Measurements from ENCODE around the gene CPNE9. TPM values are rescaled to one million over a fixed set of nuclear protein-coding genes. Genes with fewer than 3 reads are reported as not detected.
A peak's percentile ranks its signal among the peaks of the same experiment; 100 is the strongest.

The CPNE9 gene
- total RNA-seq, 1 donor from 2014 or later, result not detected

GRCh38 chr3:9675736-9676290, 27.8 kb upstream of the CPNE9 start:
- no peaks in the 10 kb centered on the region for H3K27me3 ChIP-seq (ENCODE audit: control insufficient read depth, insufficient read depth, low read length)
- peaks cover 30% of the 10 kb centered on the region for H3K36me3 ChIP-seq (ENCODE audit: control insufficient read depth, insufficient read depth, low read length)
- FAIRE-seq (no peak), DNase-seq (ENCODE audit: low read depth) (no peak)
- H3K4me3 ChIP-seq (ENCODE audit: low read depth, low read length), result no peak overlapping the region
- no peak for TF ChIP-seq CTCF (IDR thresholded peaks at IDR 0.05; ENCODE audit: insufficient read depth, low read length, severe bottlenecking)

GRCh38 chr3:9676785-9677184, 26.8 kb upstream of the CPNE9 start:
- TF ChIP-seq CTCF (IDR thresholded peaks at IDR 0.05; ENCODE audit: insufficient read depth, low read length, severe bottlenecking), result no peak
- Histone ChIP-seq H3K27me3 (ENCODE audit: control insufficient read depth, insufficient read depth, low read length) (no peaks in the 10 kb centered on the region), H3K36me3 (ENCODE audit: control insufficient read depth, insufficient read depth, low read length) (peaks cover 32% of the 10 kb centered on the region), H3K4me3 (ENCODE audit: low read depth, low read length) (no peak overlapping the region)
- FAIRE-seq (no peak), DNase-seq (ENCODE audit: low read depth) (peak; percentile 8)

GRCh38 chr3:9678493-9678892, 25.1 kb upstream of the CPNE9 start:
- DNase-seq (ENCODE audit: low read depth), result no peak
- Histone ChIP-seq H3K4me3 (ENCODE audit: low read depth, low read length) (no peak overlapping the region), H3K36me3 (ENCODE audit: control insufficient read depth, insufficient read depth, low read length) (peaks cover 26% of the 10 kb centered on the region), H3K27me3 (ENCODE audit: control insufficient read depth, insufficient read depth, low read length) (no peaks in the 10 kb centered on the region)
- TF ChIP-seq CTCF (IDR thresholded peaks at IDR 0.05; ENCODE audit: insufficient read depth, low read length, severe bottlenecking), result no peak
- FAIRE-seq, result no peak

- no peak overlapping the region for H3K4me3 ChIP-seq (ENCODE audit: low read depth, low read length)
- peaks cover 29% of the 10 kb centered on the region for H3K36me3 ChIP-seq (ENCODE audit: control insufficient read depth, insufficient read depth, low read length)
These were observed 24.1 kb upstream of the CPNE9 start for GRCh38 chr3:9679476-9680080.

GRCh38 chr3:9681011-9681722, 22.5 kb upstream of the CPNE9 start:
- no peak for TF ChIP-seq CTCF (IDR thresholded peaks at IDR 0.05; ENCODE audit: insufficient read depth, low read length, severe bottlenecking)
- Histone ChIP-seq H3K36me3 (ENCODE audit: control insufficient read depth, insufficient read depth, low read length) (peaks cover 37% of the 10 kb centered on the region), H3K27me3 (ENCODE audit: control insufficient read depth, insufficient read depth, low read length) (no peaks in the 10 kb centered on the region), H3K4me3 (ENCODE audit: low read depth, low read length) (no peak overlapping the region)
- DNase-seq (ENCODE audit: low read depth) (no peak), FAIRE-seq (no peak)

More at GRCh38 chr3:9679476-9680080, 24.1 kb upstream of the CPNE9 start:
- H3K27me3 ChIP-seq (ENCODE audit: control insufficient read depth, insufficient read depth, low read length), result no peaks in the 10 kb centered on the region
- no peak for TF ChIP-seq CTCF (IDR thresholded peaks at IDR 0.05; ENCODE audit: insufficient read depth, low read length, severe bottlenecking)
- no peak for FAIRE-seq
- DNase-seq (ENCODE audit: low read depth), result no peak
